ENCODE measurements around the gene NKTR.

Gene NKTR

GRCh38 chr3:42672515-42672914, 72.0 kb downstream of the NKTR start:
- CTCF ChIA-PET = no interaction called here
- DNase-seq (ENCODE audit: low read depth, low spot score) = no peak
- TF ChIP-seq CTCF (IDR thresholded peaks at IDR 0.05; ENCODE audit: insufficient read depth, low read length, missing control alignments) = no peak
- POLR2A ChIA-PET = no interaction called here
- no peak overlapping the region for H3K4me3 ChIP-seq (ENCODE audit: low read depth, low read length)

- ChIA-PET POLR2A (no interaction called here), CTCF (no interaction called here)
- DNase-seq (ENCODE audit: low read depth, low spot score) = no peak
- TF ChIP-seq CTCF (IDR thresholded peaks at IDR 0.05; ENCODE audit: insufficient read depth, low read length, missing control alignments) = no peak
- H3K4me3 ChIP-seq (ENCODE audit: low read depth, low read length) = no peak overlapping the region
Measured at GRCh38 chr3:42673082-42673481, 72.6 kb downstream of the NKTR start.

- ChIA-PET POLR2A (interaction anchor here (0.8 kb wide), 1 partner anchor 10 kb away, joined by 4 read pairs; no protein-coding TSS in a partner anchor), CTCF (no interaction called here)
- DNase-seq (ENCODE audit: low read depth, low spot score) = no peak
- no peak for TF ChIP-seq CTCF (IDR thresholded peaks at IDR 0.05; ENCODE audit: insufficient read depth, low read length, missing control alignments)
- no peak overlapping the region for H3K4me3 ChIP-seq (ENCODE audit: low read depth, low read length)
Measured at GRCh38 chr3:42674146-42674545, 73.7 kb downstream of the NKTR start.

- no peak for DNase-seq (ENCODE audit: low read depth, low spot score)
- H3K4me3 ChIP-seq (ENCODE audit: low read depth, low read length) = no peak overlapping the region
- TF ChIP-seq CTCF (IDR thresholded peaks at IDR 0.05; ENCODE audit: insufficient read depth, low read length, missing control alignments) = no peak
- ChIA-PET POLR2A (no interaction called here), CTCF (no interaction called here)
Measured at GRCh38 chr3:42675909-42676308, 75.4 kb downstream of the NKTR start.

- POLR2A ChIA-PET = no interaction called here
- CTCF ChIA-PET = no interaction called here
- DNase-seq (ENCODE audit: low read depth, low spot score) = no peak
- H3K4me3 ChIP-seq (ENCODE audit: low read depth, low read length) = no peak overlapping the region
- no peak for TF ChIP-seq CTCF (IDR thresholded peaks at IDR 0.05; ENCODE audit: insufficient read depth, low read length, missing control alignments)
Measured at GRCh38 chr3:42678447-42678846, 78.0 kb downstream of the NKTR start.

- no peak overlapping the region for H3K4me3 ChIP-seq (ENCODE audit: low read depth, low read length)
- ChIA-PET CTCF (no interaction called here), POLR2A (no interaction called here)
- TF ChIP-seq CTCF (IDR thresholded peaks at IDR 0.05; ENCODE audit: insufficient read depth, low read length, missing control alignments) = no peak
- DNase-seq (ENCODE audit: low read depth, low spot score) = no peak
Measured at GRCh38 chr3:42680271-42680670, 79.8 kb downstream of the NKTR start.

All from AG04449 (cell line).